HepG2 (cell line): Measurements from ENCODE around the gene USP7. TPM values are rescaled to one million over a fixed set of nuclear protein-coding genes. Genes with fewer than 3 reads are reported as not detected.
A peak's percentile ranks its signal among the peaks of the same experiment; 100 is the strongest.

ENCODE experiments used
- ARHGAP35 ChIP-seq: sonication (generic); formaldehyde crosslinking; IDR thresholded peaks from 2 replicates; pipeline ENCODE4 v1.9.0; 2022; ENCODE audit warnings: mild to moderate bottlenecking, inconsistent platforms, moderate library complexity, missing genetic modification reagents, borderline replicate concordance
- BCL6 ChIP-seq: IDR thresholded peaks from 2 replicates; pipeline ENCODE4 v1.6.1; 2016; ENCODE audit warnings: missing genetic modification reagents, missing compliant biosample characterization
- BORCS8-MEF2B ChIP-seq: sonication (generic); formaldehyde crosslinking; IDR thresholded peaks from 2 replicates; pipeline ENCODE4 v1.8.0; 2022; ENCODE audit warnings: mild to moderate bottlenecking, missing genetic modification reagents
- CENPBD1 ChIP-seq: sonication (generic); formaldehyde crosslinking; IDR thresholded peaks from 2 replicates; pipeline ENCODE4 v1.8.0; 2022; ENCODE audit warnings: missing genetic modification reagents, low read depth, mild to moderate bottlenecking, borderline replicate concordance
- CREB1 ChIP-seq, 2 experiments: fragments of 450-650 bp in 1 of 2; IDR thresholded peaks; 2 replicates each; pipeline ENCODE4 v1.6.1; 2016 to 2017; ENCODE audit warnings: control low read depth in 1 of 2, mild to moderate bottlenecking in 1 of 2, missing compliant biosample characterization in 1 of 2, missing genetic modification characterization in 1 of 2
- GMEB1 ChIP-seq: sonication (generic); formaldehyde crosslinking; IDR thresholded peaks from 2 replicates; pipeline ENCODE4 v1.5.1; 2020; ENCODE audit warnings: missing genetic modification reagents, mild to moderate bottlenecking, borderline replicate concordance
- HDAC1 ChIP-seq: sonication (generic); formaldehyde crosslinking; IDR thresholded peaks from 2 replicates; pipeline ENCODE4 v1.5.1; 2020; ENCODE audit warnings: mild to moderate bottlenecking, missing genetic modification reagents
- KLF15 ChIP-seq: sonication (generic); formaldehyde crosslinking; IDR thresholded peaks from 2 replicates; pipeline ENCODE4 v1.8.1; 2023; ENCODE audit warnings: borderline replicate concordance, mild to moderate bottlenecking, inconsistent platforms, missing genetic modification reagents, mixed read lengths
- NPAS2 ChIP-seq: sonication (generic); formaldehyde crosslinking; IDR thresholded peaks from 2 replicates; pipeline ENCODE4 v1.8.0; 2022; ENCODE audit warnings: mild to moderate bottlenecking, missing genetic modification reagents, borderline replicate concordance
- TBP ChIP-seq: sonication (generic); formaldehyde crosslinking; IDR thresholded peaks from 2 replicates; pipeline ENCODE4 v1.5.0; 2020; ENCODE audit warnings: missing genetic modification reagents
- ZNF143 ChIP-seq: sonication (generic); formaldehyde crosslinking; IDR thresholded peaks from 2 replicates; pipeline ENCODE4 v1.4.0; 2020; ENCODE audit warnings: missing genetic modification reagents
- ZNF407 ChIP-seq: sonication (generic); formaldehyde crosslinking; IDR thresholded peaks from one replicate; pipeline ENCODE4 v1.5.1; 2020; ENCODE audit warnings: mild to moderate bottlenecking, missing genetic modification reagents; ENCODE audit errors: not compliant biosample characterization
- ZNF704 ChIP-seq: sonication (generic); formaldehyde crosslinking; IDR thresholded peaks from 2 replicates; pipeline ENCODE4 v1.8.1; 2023; ENCODE audit warnings: mild to moderate bottlenecking, inconsistent platforms, moderate library complexity, missing genetic modification reagents, borderline replicate concordance
- polyA plus RNA-seq, 8 experiments: library from polyadenylated mRNA; depleted of rRNA in 3 of 8; stranded (reverse) in 7 of 8; unstranded in 1 of 8; fragments of >200 nt; fragmentation: Illumina TruSeq in 4 of 8; extraction: Trizol in 4 of 8; gene quantifications; 2 replicates each; pipeline versions ENCODE4 v1.2.1 to v1.2.3, GENCODE V29; 2011 to 2016; ENCODE audit warnings: low read depth in 4 of 8, missing spikeins in 1 of 8, mixed read lengths in 1 of 8; ENCODE audit not compliant: insufficient read depth in 1 of 8
- total RNA-seq, 5 experiments: library from RNA; depleted of rRNA; stranded (reverse); fragments of >200 nt; fragmentation: Illumina TruSeq; extraction: Trizol; gene quantifications; 2 replicates each; pipeline ENCODE4 v1.2.3, GENCODE V29; 2016; ENCODE audit warnings: low read depth in 1 of 5

USP7 gene
- total and polyA plus RNA-seq, 2 of the 13 experiments (the other 11 are each of a cell fraction or from before 2014, with no cell fraction given) = 52.5 to 173 TPM

- TF ChIP-seq ZNF143 (CRISPR knock-in tag) (peak; percentile 43; the same call in 1 of the 2 replicates), CREB1 (IDR thresholded peaks at IDR 0.05) (0 out of 2 replicates have a peak, but pooled peaks have one; percentile 8), CREB1 (CRISPR knock-in tag; IDR thresholded peaks at IDR 0.05) (no peak), ARHGAP35 (CRISPR knock-in tag) (no peak), KLF15 (CRISPR knock-in tag) (no peak), NPAS2 (no peak), BORCS8-MEF2B (CRISPR knock-in tag) (peak; percentile 53; the same call in 1 of the 2 replicates), TBP (CRISPR knock-in tag) (no peak), HDAC1 (CRISPR knock-in tag) (peak; percentile 53; the same call in 1 of the 2 replicates), GMEB1 (CRISPR knock-in tag) (no peak), CENPBD1 (CRISPR knock-in tag) (no peak), ZNF407 (CRISPR knock-in tag) (no peak), BCL6 (peak; percentile 68; the same call in 1 of the 2 replicates), ZNF704 (CRISPR knock-in tag) (no peak)
Observed at GRCh38 chr16:8989099-8989878, 25.6 kb upstream of the USP7 start (continued).
